ENCODE results near the gene LAMB3.

Gene LAMB3

GRCh38 chr1:209673631-209674417 lies 21.6 kb upstream of the LAMB3 start:
- Mint-ChIP-seq H3K4me3 (no peak overlapping the region), H3K27ac (peak overlapping the region; percentile 93), H3K4me1 (peaks cover 23% of the 10 kb centered on the region), H3K9me3 (no peaks in the 10 kb centered on the region), H3K36me3 (no peaks in the 10 kb centered on the region), H3K27me3 (peaks cover 23% of the 10 kb centered on the region)
- ATAC-seq (ENCODE audit: low read depth) (no peak), DNase-seq (ENCODE audit: low spot score in 2 of 2) (no peak)

- no peaks in the 10 kb centered on the region for H3K9me3 Mint-ChIP-seq
- DNase-seq (ENCODE audit: low spot score in 2 of 2): peak; percentile 38 to 56
- H3K27ac Mint-ChIP-seq: peak overlapping the region; percentile 93
- peaks cover 23% of the 10 kb centered on the region for H3K4me1 Mint-ChIP-seq
- H3K27me3 Mint-ChIP-seq: peaks cover 18% of the 10 kb centered on the region
- H3K36me3 Mint-ChIP-seq: no peaks in the 10 kb centered on the region
- ATAC-seq (ENCODE audit: low read depth): peak; percentile 90
- H3K4me3 Mint-ChIP-seq: no peak overlapping the region
Measured at GRCh38 chr1:209672705-209673630, 20.7 kb upstream of the LAMB3 start.

- Mint-ChIP-seq H3K27me3 (peaks cover 3% of the 10 kb centered on the region), H3K4me3 (no peak overlapping the region), H3K27ac (peak overlapping the region; percentile 93), H3K9me3 (no peaks in the 10 kb centered on the region), H3K4me1 (peaks cover 18% of the 10 kb centered on the region), H3K36me3 (no peaks in the 10 kb centered on the region)
- ATAC-seq (ENCODE audit: low read depth) (no peak), DNase-seq (ENCODE audit: low spot score in 2 of 2) (no peak)
Measured at GRCh38 chr1:209670441-209671082, 18.3 kb upstream of the LAMB3 start.

GRCh38 chr1:209667708-209668107 lies 15.5 kb upstream of the LAMB3 start:
- no peak overlapping the region for H3K27ac Mint-ChIP-seq
- DNase-seq (ENCODE audit: low spot score in 2 of 2) (no peak), ATAC-seq (ENCODE audit: low read depth) (no peak)
- no peak overlapping the region for H3K4me3 Mint-ChIP-seq
- H3K9me3 Mint-ChIP-seq: no peaks in the 10 kb centered on the region
- H3K36me3 Mint-ChIP-seq: no peaks in the 10 kb centered on the region
- no peaks in the 10 kb centered on the region for H3K27me3 Mint-ChIP-seq
- peaks cover under 1% of the 10 kb centered on the region for H3K4me1 Mint-ChIP-seq

- Mint-ChIP-seq H3K4me3 (no peak overlapping the region), H3K27me3 (no peaks in the 10 kb centered on the region), H3K4me1 (no peaks in the 10 kb centered on the region), H3K9me3 (no peaks in the 10 kb centered on the region), H3K36me3 (no peaks in the 10 kb centered on the region), H3K27ac (no peak overlapping the region)
- no peak for DNase-seq (ENCODE audit: low spot score in 2 of 2)
- ATAC-seq (ENCODE audit: low read depth): no peak
Measured at GRCh38 chr1:209667103-209667502, 14.9 kb upstream of the LAMB3 start.

GRCh38 chr1:209662879-209663327 lies 10.7 kb upstream of the LAMB3 start:
- ATAC-seq (ENCODE audit: low read depth): no peak
- H3K27ac Mint-ChIP-seq: no peak overlapping the region
- H3K4me3 Mint-ChIP-seq: no peak overlapping the region
- no peaks in the 10 kb centered on the region for H3K27me3 Mint-ChIP-seq
- DNase-seq (ENCODE audit: low spot score in 2 of 2): no peak
- no peaks in the 10 kb centered on the region for H3K36me3 Mint-ChIP-seq
- no peaks in the 10 kb centered on the region for H3K9me3 Mint-ChIP-seq
- H3K4me1 Mint-ChIP-seq: peaks cover 7% of the 10 kb centered on the region

- Mint-ChIP-seq H3K4me1 (peaks cover 11% of the 10 kb centered on the region), H3K36me3 (no peaks in the 10 kb centered on the region), H3K27ac (no peak overlapping the region), H3K4me3 (no peak overlapping the region), H3K27me3 (peaks cover 2% of the 10 kb centered on the region), H3K9me3 (no peaks in the 10 kb centered on the region)
- no peak for DNase-seq (ENCODE audit: low spot score in 2 of 2)
- no peak for ATAC-seq (ENCODE audit: low read depth)
Measured at GRCh38 chr1:209661071-209661470, 8.8 kb upstream of the LAMB3 start.

GRCh38 chr1:209659909-209660308 lies 7.7 kb upstream of the LAMB3 start:
- H3K36me3 Mint-ChIP-seq: no peaks in the 10 kb centered on the region
- ATAC-seq (ENCODE audit: low read depth) (peak; percentile 14), DNase-seq (ENCODE audit: low spot score in 2 of 2) (no peak)
- peaks cover 11% of the 10 kb centered on the region for H3K4me1 Mint-ChIP-seq
- peak overlapping the region; percentile 58 for H3K27ac Mint-ChIP-seq
- H3K4me3 Mint-ChIP-seq: no peak overlapping the region
- peaks cover 2% of the 10 kb centered on the region for H3K27me3 Mint-ChIP-seq
- no peaks in the 10 kb centered on the region for H3K9me3 Mint-ChIP-seq

- H3K36me3 Mint-ChIP-seq: no peaks in the 10 kb centered on the region
- peaks cover 11% of the 10 kb centered on the region for H3K4me1 Mint-ChIP-seq
- H3K9me3 Mint-ChIP-seq: no peaks in the 10 kb centered on the region
- no peak for ATAC-seq (ENCODE audit: low read depth)
- H3K4me3 Mint-ChIP-seq: no peak overlapping the region
- peaks cover 2% of the 10 kb centered on the region for H3K27me3 Mint-ChIP-seq
- H3K27ac Mint-ChIP-seq: no peak overlapping the region
- no peak for DNase-seq (ENCODE audit: low spot score in 2 of 2)
Measured at GRCh38 chr1:209657918-209658317, 5.7 kb upstream of the LAMB3 start.

GRCh38 chr1:209657140-209657879 lies 5.1 kb upstream of the LAMB3 start:
- H3K4me1 Mint-ChIP-seq: peaks cover 11% of the 10 kb centered on the region
- no peak overlapping the region for H3K27ac Mint-ChIP-seq
- DNase-seq (ENCODE audit: low spot score in 2 of 2) (no peak), ATAC-seq (ENCODE audit: low read depth) (peak; percentile 64)
- no peaks in the 10 kb centered on the region for H3K36me3 Mint-ChIP-seq
- no peaks in the 10 kb centered on the region for H3K9me3 Mint-ChIP-seq
- H3K4me3 Mint-ChIP-seq: no peak overlapping the region
- H3K27me3 Mint-ChIP-seq: peaks cover 2% of the 10 kb centered on the region

GRCh38 chr1:209655411-209656231 lies 3.4 kb upstream of the LAMB3 start:
- no peak for DNase-seq (ENCODE audit: low spot score in 2 of 2)
- H3K9me3 Mint-ChIP-seq: no peaks in the 10 kb centered on the region
- H3K27me3 Mint-ChIP-seq: peaks cover 2% of the 10 kb centered on the region
- no peak for ATAC-seq (ENCODE audit: low read depth)
- H3K4me1 Mint-ChIP-seq: peaks cover 11% of the 10 kb centered on the region
- H3K4me3 Mint-ChIP-seq: no peak overlapping the region
- no peak overlapping the region for H3K27ac Mint-ChIP-seq
- no peaks in the 10 kb centered on the region for H3K36me3 Mint-ChIP-seq

GRCh38 chr1:209653915-209654351 lies 1.7 kb upstream of the LAMB3 start:
- Mint-ChIP-seq H3K36me3 (no peaks in the 10 kb centered on the region), H3K4me1 (peaks cover 4% of the 10 kb centered on the region), H3K27me3 (peaks cover 2% of the 10 kb centered on the region), H3K27ac (no peak overlapping the region), H3K4me3 (no peak overlapping the region), H3K9me3 (no peaks in the 10 kb centered on the region)
- no peak for DNase-seq (ENCODE audit: low spot score in 2 of 2)
- no peak for ATAC-seq (ENCODE audit: low read depth)

All from memory B cell (primary cell).